Measurements from ENCODE around the gene SCN3A. TPM values are rescaled to one million over a fixed set of nuclear protein-coding genes. Genes with fewer than 3 reads are reported as not detected.

SCN3A gene
- total and polyA plus RNA-seq, 10 of the 15 experiments (the other 5 are each of a cell fraction or from before 2014, with no cell fraction given): 0.04 to 0.34 (median 0.06) TPM; not detected in 3

DNA sequence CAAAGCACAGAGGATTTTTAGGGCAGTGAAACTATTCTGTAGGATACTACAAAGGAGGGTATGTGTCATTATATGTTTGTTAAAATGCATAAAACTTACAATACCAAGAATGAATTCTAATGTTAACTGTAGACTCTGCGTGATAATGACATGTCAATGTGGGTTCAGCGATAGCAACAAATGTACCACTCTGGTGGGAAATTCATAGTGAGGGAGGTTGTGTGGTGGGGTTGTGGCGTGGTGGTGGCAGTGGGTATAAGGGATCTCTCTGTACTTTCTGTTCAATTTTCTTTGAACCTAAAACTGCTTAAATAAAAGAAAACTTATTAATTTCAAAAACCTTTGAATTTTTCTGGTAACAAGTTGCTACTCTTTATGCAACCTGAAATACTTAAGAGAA is 149.2 kb downstream of the SCN3A start:
- SMC1A ChIA-PET (ENCODE audit: uncharacterized antibody, unreplicated experiment): no interaction called here
- Histone ChIP-seq H3K9me3 (replicated peaks; ENCODE audit: control insufficient read depth, insufficient read depth, low read length) (no peaks in the 10 kb centered on the region), H2AFZ (ENCODE audit: control insufficient read depth, low read depth, low read length) (no peak overlapping the region), H3K4me1 (ENCODE audit: control insufficient read depth, insufficient read depth, low read length) (no peaks in the 10 kb centered on the region), H4K20me1 (ENCODE audit: control insufficient read depth, insufficient read depth) (no peaks in the 10 kb centered on the region), H3K27me3 (replicated peaks in 1 of 2; ENCODE audit: control insufficient read depth in 2 of 2, insufficient read depth in 2 of 2, low read length in 1 of 2) (no peaks in the 10 kb centered on the region), H3K79me2 (ENCODE audit: control insufficient read depth, insufficient read depth, low read length) (no peaks in the 10 kb centered on the region), H3K36me3 (ENCODE audit: control insufficient read depth in 2 of 2, insufficient read depth in 2 of 2, low read length in 1 of 2) (no peaks in the 10 kb centered on the region), H3K4me2 (ENCODE audit: control insufficient read depth, insufficient read depth) (no peak overlapping the region), H3K4me3 (no peak overlapping the region), H3K9ac (ENCODE audit: control insufficient read depth, insufficient read depth, low read length) (no peak overlapping the region), H3K27ac (ENCODE audit: control insufficient read depth, insufficient read depth) (no peak overlapping the region)
- DNase-seq (ENCODE audit: low read depth, low spot score) (no peak), ATAC-seq (no peak), FAIRE-seq (no peak)
- TF ChIP-seq, protein P1, sequence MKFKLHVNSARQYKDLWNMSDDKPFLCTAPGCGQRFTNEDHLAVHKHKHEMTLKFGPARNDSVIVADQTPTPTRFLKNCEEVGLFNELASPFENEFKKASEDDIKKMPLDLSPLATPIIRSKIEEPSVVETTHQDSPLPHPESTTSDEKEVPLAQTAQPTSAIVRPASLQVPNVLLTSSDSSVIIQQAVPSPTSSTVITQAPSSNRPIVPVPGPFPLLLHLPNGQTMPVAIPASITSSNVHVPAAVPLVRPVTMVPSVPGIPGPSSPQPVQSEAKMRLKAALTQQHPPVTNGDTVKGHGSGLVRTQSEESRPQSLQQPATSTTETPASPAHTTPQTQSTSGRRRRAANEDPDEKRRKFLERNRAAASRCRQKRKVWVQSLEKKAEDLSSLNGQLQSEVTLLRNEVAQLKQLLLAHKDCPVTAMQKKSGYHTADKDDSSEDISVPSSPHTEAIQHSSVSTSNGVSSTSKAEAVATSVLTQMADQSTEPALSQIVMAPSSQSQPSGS (IDR thresholded peaks at IDR 0.05; ENCODE audit: low read length): no peak
- intact Hi-C loops (cut with micrococcal nuclease; ENCODE audit: unreplicated experiment): no loop called here
- WGBS (ENCODE audit: insufficient coverage, insufficient replicate concordance, low lambda C conversion rate, missing lambda C conversion rate): 53% methylated on average over 3 of the region's 3 CpGs
- in situ Hi-C loops (cut with MboI): no loop called here
- POLR2A ChIA-PET: no interaction called here
- CTCF ChIA-PET: interaction anchor here (0.9 kb wide), 1 partner anchor 149 kb away, joined by 4 read pairs; the partner anchor contains the start of gene SCN3A
- BruUV-seq (replicated peaks): no TSS peak
- RAD21 ChIA-PET (ENCODE audit: unreplicated experiment): no interaction called here

DNA sequence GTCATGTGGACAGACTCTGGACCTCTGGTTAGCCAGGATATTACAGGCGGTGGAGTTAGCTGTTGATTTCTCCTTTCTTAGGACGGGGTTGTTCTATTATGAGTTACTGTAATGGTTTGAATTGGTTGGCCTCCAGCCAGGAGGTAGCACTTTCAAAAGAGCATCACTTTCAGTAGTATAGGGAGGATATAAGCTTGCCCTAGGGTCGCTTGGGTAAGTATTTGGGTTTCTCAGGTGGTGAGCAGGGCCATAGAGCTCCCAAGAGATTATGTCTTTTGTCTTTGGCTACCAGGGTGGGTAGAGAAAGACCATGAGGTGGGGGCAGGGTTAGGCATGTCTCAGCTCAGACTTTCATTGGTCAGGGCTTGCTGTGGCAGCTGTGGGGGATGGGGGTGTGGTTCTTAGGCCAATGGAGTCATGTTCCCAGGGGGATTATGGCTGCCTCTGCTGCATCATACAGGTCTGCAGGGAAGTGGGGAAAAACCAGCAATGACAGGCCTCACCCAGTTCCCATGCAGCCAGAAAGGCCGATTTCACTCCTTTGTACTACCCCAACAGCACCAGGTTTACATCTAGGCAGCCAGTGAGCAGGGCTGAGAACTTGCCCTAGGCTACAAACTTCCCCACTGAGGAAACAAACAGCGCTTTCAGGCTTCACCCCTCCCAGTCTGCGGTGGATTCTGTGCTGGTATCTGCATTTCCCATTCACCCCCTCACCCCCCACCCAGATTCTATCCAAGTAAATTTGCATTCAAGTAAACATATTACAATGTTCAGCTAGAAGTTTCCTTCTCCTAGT is 159.1 kb downstream of the SCN3A start:
- H2AFZ ChIP-seq (ENCODE audit: control insufficient read depth, low read depth, low read length): no peak overlapping the region
- ChIA-PET RAD21 (ENCODE audit: unreplicated experiment) (no interaction called here), POLR2A (no interaction called here), CTCF (no interaction called here), SMC1A (ENCODE audit: uncharacterized antibody, unreplicated experiment) (no interaction called here)
- no TSS peak for BruUV-seq (replicated peaks)
- DNase-seq (ENCODE audit: low read depth, low spot score) (no peak), FAIRE-seq (no peak), ATAC-seq (peak; percentile 28)
- no peaks in the 10 kb centered on the region for H3K4me1 ChIP-seq (ENCODE audit: control insufficient read depth, insufficient read depth, low read length)
- WGBS (ENCODE audit: insufficient coverage, insufficient replicate concordance, low lambda C conversion rate, missing lambda C conversion rate): 29% methylated on average over 6 of the region's 6 CpGs
- H3K4me3 ChIP-seq: no peak overlapping the region
- H3K27ac ChIP-seq (ENCODE audit: control insufficient read depth, insufficient read depth): no peak overlapping the region
- intact Hi-C loops (cut with micrococcal nuclease; ENCODE audit: unreplicated experiment) (no loop called here), in situ Hi-C loops (cut with MboI) (no loop called here)
- no peaks in the 10 kb centered on the region for H3K36me3 ChIP-seq (ENCODE audit: control insufficient read depth in 2 of 2, insufficient read depth in 2 of 2, low read length in 1 of 2)
- H3K4me2 ChIP-seq (ENCODE audit: control insufficient read depth, insufficient read depth): no peak overlapping the region
- no peaks in the 10 kb centered on the region for H3K9me3 ChIP-seq (replicated peaks; ENCODE audit: control insufficient read depth, insufficient read depth, low read length)
- H3K27me3 ChIP-seq (replicated peaks in 1 of 2; ENCODE audit: control insufficient read depth in 2 of 2, insufficient read depth in 2 of 2, low read length in 1 of 2): no peaks in the 10 kb centered on the region
- H3K79me2 ChIP-seq (ENCODE audit: control insufficient read depth, insufficient read depth, low read length): no peaks in the 10 kb centered on the region
- no peaks in the 10 kb centered on the region for H4K20me1 ChIP-seq (ENCODE audit: control insufficient read depth, insufficient read depth)
- TF ChIP-seq, protein P2, sequence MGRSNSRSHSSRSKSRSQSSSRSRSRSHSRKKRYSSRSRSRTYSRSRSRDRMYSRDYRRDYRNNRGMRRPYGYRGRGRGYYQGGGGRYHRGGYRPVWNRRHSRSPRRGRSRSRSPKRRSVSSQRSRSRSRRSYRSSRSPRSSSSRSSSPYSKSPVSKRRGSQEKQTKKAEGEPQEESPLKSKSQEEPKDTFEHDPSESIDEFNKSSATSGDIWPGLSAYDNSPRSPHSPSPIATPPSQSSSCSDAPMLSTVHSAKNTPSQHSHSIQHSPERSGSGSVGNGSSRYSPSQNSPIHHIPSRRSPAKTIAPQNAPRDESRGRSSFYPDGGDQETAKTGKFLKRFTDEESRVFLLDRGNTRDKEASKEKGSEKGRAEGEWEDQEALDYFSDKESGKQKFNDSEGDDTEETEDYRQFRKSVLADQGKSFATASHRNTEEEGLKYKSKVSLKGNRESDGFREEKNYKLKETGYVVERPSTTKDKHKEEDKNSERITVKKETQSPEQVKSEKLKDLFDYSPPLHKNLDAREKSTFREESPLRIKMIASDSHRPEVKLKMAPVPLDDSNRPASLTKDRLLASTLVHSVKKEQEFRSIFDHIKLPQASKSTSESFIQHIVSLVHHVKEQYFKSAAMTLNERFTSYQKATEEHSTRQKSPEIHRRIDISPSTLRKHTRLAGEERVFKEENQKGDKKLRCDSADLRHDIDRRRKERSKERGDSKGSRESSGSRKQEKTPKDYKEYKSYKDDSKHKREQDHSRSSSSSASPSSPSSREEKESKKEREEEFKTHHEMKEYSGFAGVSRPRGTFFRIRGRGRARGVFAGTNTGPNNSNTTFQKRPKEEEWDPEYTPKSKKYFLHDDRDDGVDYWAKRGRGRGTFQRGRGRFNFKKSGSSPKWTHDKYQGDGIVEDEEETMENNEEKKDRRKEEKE (IDR thresholded peaks at IDR 0.05): no peak
- TF ChIP-seq MEF2B (IDR thresholded peaks at IDR 0.05; ENCODE audit: partially characterized antibody, poor library complexity, severe bottlenecking): peak; percentile 34
- H3K9ac ChIP-seq (ENCODE audit: control insufficient read depth, insufficient read depth, low read length): no peak overlapping the region
